Ectodermal cell (in vitro differentiated cells): ENCODE results near the gene GINS1.
"Not testable (repeated sequence)": the region's sequence is repeated elsewhere in the genome, so short reads cannot be mapped to it uniquely, and the experiment has no call there.

Experiments used
- H3K27ac ChIP-seq: 2 replicates; pipeline ENCODE4 v1.7.0; 2013; ENCODE audit warnings: mild to moderate bottlenecking, low read depth, low read length; ENCODE audit not compliant: insufficient read depth, poor library complexity, severe bottlenecking
- H3K27me3 ChIP-seq: 2 replicates; pipeline ENCODE4 v1.7.0; 2013; ENCODE audit warnings: mild to moderate bottlenecking, low read length; ENCODE audit not compliant: insufficient read depth, control insufficient read depth, poor library complexity, severe bottlenecking
- H3K36me3 ChIP-seq: one replicate; pipeline ENCODE4 v1.7.0; 2013; ENCODE audit warnings: low read length; ENCODE audit not compliant: control insufficient read depth, insufficient read depth
- H3K4me1 ChIP-seq: one replicate; pipeline ENCODE4 v1.7.0; 2013; ENCODE audit warnings: low read length; ENCODE audit not compliant: control insufficient read depth, insufficient read depth
- H3K4me3 ChIP-seq: 2 replicates; pipeline ENCODE4 v1.7.0; 2013; ENCODE audit warnings: low read depth, low read length, control low read depth; ENCODE audit not compliant: insufficient read depth
- H3K9me3 ChIP-seq: 2 replicates; pipeline ENCODE4 v1.7.0; 2013; ENCODE audit warnings: mild to moderate bottlenecking, low read length, moderate library complexity; ENCODE audit not compliant: control insufficient read depth
- WGBS, 2 experiments: methylation state at CpG; one replicate each; pipeline ENCODE4 v1.1.7; 2013; ENCODE audit warnings: missing lambda C conversion rate in 2 of 2; 5-methylcytosine and 5-hydroxymethylcytosine counted together

Gene GINS1

GRCh38 chr20:25464501-25465242 is 57.2 kb downstream of the GINS1 start:
- H3K9me3 ChIP-seq = no peaks in the 10 kb centered on the region
- H3K4me1 ChIP-seq = no peaks in the 10 kb centered on the region
- H3K4me3 ChIP-seq = no peak overlapping the region
- peaks cover 6% of the 10 kb centered on the region for H3K36me3 ChIP-seq
- H3K27me3 ChIP-seq = no peaks in the 10 kb centered on the region
- WGBS, 2 experiments = 92 to 93% methylated on average over 13 of the region's 13 CpGs
- H3K27ac ChIP-seq = no peak overlapping the region

DNA sequence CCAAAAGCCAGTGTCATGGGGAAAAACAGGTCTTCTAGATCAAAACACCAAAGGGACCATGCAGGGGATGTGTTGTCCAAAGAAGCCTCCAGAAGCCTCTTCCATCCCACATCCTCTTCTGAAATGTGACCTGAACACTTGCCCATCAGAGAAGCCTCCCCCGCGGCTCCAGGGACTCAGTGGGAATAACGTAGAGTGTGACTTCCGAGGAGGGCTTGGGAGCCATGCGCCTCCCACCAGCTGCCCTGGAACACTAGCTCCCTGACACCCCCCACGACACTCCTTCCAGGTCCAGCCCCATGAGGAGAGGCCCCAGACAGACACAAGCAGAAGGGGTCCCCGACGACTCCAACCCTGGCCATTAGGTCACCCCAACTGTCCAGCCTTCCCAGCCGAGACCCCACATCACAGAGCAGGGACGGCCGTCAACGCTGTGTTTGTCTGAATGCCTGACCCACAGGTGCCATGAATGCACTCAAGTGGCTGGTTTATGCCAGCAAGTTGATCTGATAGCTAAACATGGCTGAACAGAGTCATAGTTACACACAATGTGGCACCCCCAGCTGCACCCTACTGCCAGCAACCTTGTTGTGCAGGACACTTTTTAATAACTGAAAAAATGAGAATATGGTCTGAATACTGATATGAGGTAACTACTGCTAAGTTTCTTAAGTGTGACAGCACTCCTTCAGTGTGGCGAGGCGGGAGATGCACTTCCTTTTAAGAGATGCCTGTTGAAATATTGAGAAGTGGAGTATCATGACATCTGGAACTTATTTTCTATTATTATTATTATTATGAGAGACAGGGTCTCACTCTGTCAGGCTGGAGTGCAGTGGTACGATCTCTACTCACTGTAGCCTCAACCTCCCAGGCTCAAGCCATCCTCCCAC is 58.0 kb downstream of the GINS1 start:
- Histone ChIP-seq H3K4me3 (no peak overlapping the region), H3K9me3 (no peaks in the 10 kb centered on the region), H3K4me1 (no peaks in the 10 kb centered on the region), H3K36me3 (peaks cover 6% of the 10 kb centered on the region), H3K27ac (no peak overlapping the region), H3K27me3 (no peaks in the 10 kb centered on the region)
- 87 to 89% methylated on average over 15 of the region's 15 CpGs for WGBS, 2 experiments

GRCh38 chr20:25466846-25467245 is 59.4 kb downstream of the GINS1 start:
- Histone ChIP-seq H3K4me3 (no peak overlapping the region), H3K4me1 (no peaks in the 10 kb centered on the region), H3K27ac (no peak overlapping the region), H3K27me3 (no peaks in the 10 kb centered on the region), H3K36me3 (peaks cover 6% of the 10 kb centered on the region), H3K9me3 (no peaks in the 10 kb centered on the region)
- 96% methylated on average over 7 of the region's 7 CpGs for WGBS, 2 experiments

DNA sequence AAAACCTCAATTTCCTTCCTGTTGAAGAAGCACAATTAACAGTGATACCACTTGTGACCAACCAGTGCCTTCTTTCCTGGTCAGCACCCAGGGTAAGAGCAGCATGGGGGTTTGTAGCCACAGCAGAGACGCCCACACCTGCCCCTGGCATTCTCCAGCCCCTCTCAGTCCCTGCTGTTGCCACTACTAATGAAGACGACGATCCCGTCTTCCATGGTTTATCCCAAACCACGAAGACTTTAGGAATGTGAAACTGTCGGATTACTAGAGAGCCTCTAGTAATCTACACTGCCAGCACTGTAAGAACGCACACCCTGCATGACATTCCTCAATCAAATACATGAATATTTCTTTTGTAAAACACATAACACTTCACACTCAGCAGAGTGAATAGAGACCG is 60.0 kb downstream of the GINS1 start:
- H3K36me3 ChIP-seq = peaks cover 6% of the 10 kb centered on the region
- no peaks in the 10 kb centered on the region for H3K27me3 ChIP-seq
- no peak overlapping the region for H3K27ac ChIP-seq
- H3K9me3 ChIP-seq = no peaks in the 10 kb centered on the region
- H3K4me1 ChIP-seq = no peaks in the 10 kb centered on the region
- 92 to 94% methylated on average over 8 of the region's 8 CpGs for WGBS, 2 experiments
- no peak overlapping the region for H3K4me3 ChIP-seq

- H3K4me3 ChIP-seq = no peak overlapping the region
- WGBS, 2 experiments = 94 to 95% methylated on average over 18 of the region's 18 CpGs
These were observed 60.9 kb downstream of the GINS1 start for GRCh38 chr20:25468126-25469075.

GRCh38 chr20:25469558-25469957 is 62.1 kb downstream of the GINS1 start:
- Histone ChIP-seq H3K9me3 (no peaks in the 10 kb centered on the region), H3K4me3 (no peak overlapping the region), H3K4me1 (no peaks in the 10 kb centered on the region), H3K27ac (no peak overlapping the region), H3K27me3 (no peaks in the 10 kb centered on the region), H3K36me3 (peaks cover 6% of the 10 kb centered on the region)
- WGBS, 2 experiments = 94 to 96% methylated on average over 13 of the region's 13 CpGs

More at GRCh38 chr20:25468126-25469075, 60.9 kb downstream of the GINS1 start:
- no peak overlapping the region for H3K27ac ChIP-seq
- H3K27me3 ChIP-seq = no peaks in the 10 kb centered on the region
- no peaks in the 10 kb centered on the region for H3K9me3 ChIP-seq
- H3K4me1 ChIP-seq = no peaks in the 10 kb centered on the region
- peaks cover 6% of the 10 kb centered on the region for H3K36me3 ChIP-seq

DNA sequence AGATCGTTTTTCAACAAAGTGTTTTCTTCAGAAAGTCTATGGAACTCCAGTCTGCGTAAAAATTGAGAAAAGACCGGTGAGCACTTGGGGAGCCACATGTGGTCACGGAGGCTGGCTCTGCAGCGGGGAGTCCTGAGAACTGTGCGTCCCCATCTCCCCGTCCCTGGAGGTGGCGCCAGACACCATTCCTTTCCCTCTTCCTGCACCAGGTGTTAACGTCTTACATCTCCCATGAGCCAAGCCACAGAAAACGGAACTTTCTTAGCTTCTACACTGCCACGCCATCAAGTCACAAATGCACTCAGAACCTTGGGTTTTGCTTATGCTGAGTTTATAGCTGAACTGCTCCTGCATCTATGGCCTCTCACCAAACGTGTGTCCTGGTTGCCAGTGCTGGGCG is 62.6 kb downstream of the GINS1 start:
- Histone ChIP-seq H3K36me3 (peaks cover 6% of the 10 kb centered on the region), H3K4me1 (no peaks in the 10 kb centered on the region), H3K4me3 (no peak overlapping the region), H3K9me3 (no peaks in the 10 kb centered on the region), H3K27ac (no peak overlapping the region), H3K27me3 (no peaks in the 10 kb centered on the region)
- 72 to 74% methylated on average over 13 of the region's 13 CpGs for WGBS, 2 experiments

- no peak overlapping the region for H3K4me3 ChIP-seq
- no peaks in the 10 kb centered on the region for H3K27me3 ChIP-seq
- no peak overlapping the region for H3K27ac ChIP-seq
- 93 to 95% methylated on average over 5 of the region's 7 CpGs for WGBS, 2 experiments
- no peaks in the 10 kb centered on the region for H3K4me1 ChIP-seq
- H3K9me3 ChIP-seq = no peaks in the 10 kb centered on the region
- H3K36me3 ChIP-seq = peaks cover 6% of the 10 kb centered on the region
These were observed 63.5 kb downstream of the GINS1 start for GRCh38 chr20:25471020-25471419.

DNA sequence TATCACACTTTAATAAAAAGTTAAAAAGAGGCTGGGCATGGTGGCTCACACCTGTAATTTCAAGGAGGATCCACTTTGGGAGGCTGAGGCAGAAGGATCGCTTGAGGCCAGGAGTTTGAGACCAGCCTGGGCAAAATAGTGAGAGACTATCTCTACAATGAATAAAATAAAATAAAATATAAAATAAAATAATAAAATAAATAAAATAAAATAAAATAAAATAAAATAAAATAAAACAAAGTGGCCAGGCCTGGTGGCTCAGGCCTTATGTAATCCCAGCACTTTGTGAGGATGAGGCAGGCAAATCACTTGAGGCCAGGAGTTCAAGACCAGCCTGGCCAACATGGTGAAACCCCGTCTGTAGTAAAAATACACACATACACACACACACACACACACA is 65.8 kb downstream of the GINS1 start:
- 76 to 92% methylated on average over 2 of the region's 2 CpGs for WGBS, 2 experiments
- H3K4me1 ChIP-seq, H3K36me3 ChIP-seq: not testable (repeated sequence)

More for the DNA sequence above, 65.8 kb downstream of the GINS1 start:
- not testable (repeated sequence) for H3K4me3 ChIP-seq, H3K9me3 ChIP-seq, H3K27me3 ChIP-seq, H3K27ac ChIP-seq
